Activated effector memory CD4-positive, alpha-beta T cell treated with anti-CD3 and anti-CD28 coated beads, Interleukin-2, amount 50 U/mL, for 16 hours (primary cell): ENCODE results near the gene ASMTL.

Experiments used
- DNase-seq: peaks from one replicate; pipeline ENCODE4 v3.0.0-alpha.2; 2020

The ASMTL gene

GRCh38 chrX:1403228-1403627, 49.5 kb downstream of the ASMTL start:
- DNase-seq, result peak; percentile 47

GRCh38 chrX:1401611-1402430, 50.9 kb downstream of the ASMTL start:
- DNase-seq, result peak; percentile 61

GRCh38 chrX:1400742-1401471, 51.8 kb downstream of the ASMTL start:
- peak; percentile 59 for DNase-seq

- peak; percentile 57 for DNase-seq
These were observed 52.7 kb downstream of the ASMTL start for GRCh38 chrX:1400049-1400448.

GRCh38 chrX:1398431-1399340, 54.0 kb downstream of the ASMTL start:
- peak; percentile 59 for DNase-seq

- DNase-seq, result peak; percentile 49
These were observed 55.1 kb downstream of the ASMTL start for GRCh38 chrX:1397441-1398270.

GRCh38 chrX:1397001-1397400, 55.7 kb downstream of the ASMTL start:
- DNase-seq, result peak; percentile 60

GRCh38 chrX:1395646-1396216, 57.0 kb downstream of the ASMTL start:
- no peak for DNase-seq

GRCh38 chrX:1394731-1395501, 57.8 kb downstream of the ASMTL start:
- peak; percentile 61 for DNase-seq

GRCh38 chrX:1393871-1394615, 58.7 kb downstream of the ASMTL start:
- DNase-seq, result no peak

- DNase-seq, result no peak
These were observed 60.2 kb downstream of the ASMTL start for GRCh38 chrX:1392376-1393068.

- peak; percentile 100 for DNase-seq
These were observed 60.9 kb downstream of the ASMTL start, which contains the start of gene SLC25A6 for GRCh38 chrX:1391707-1392375. SLC25A6 (minus strand) TSS chrX:1392113; CDS start chrX:1392009, 104 bp downstream.

- DNase-seq, result peak; percentile 97
These were observed 61.4 kb downstream of the ASMTL start for GRCh38 chrX:1391370-1391706.

- no peak for DNase-seq
These were observed 61.9 kb downstream of the ASMTL start for GRCh38 chrX:1390621-1391369.

GRCh38 chrX:1389993-1390285, 62.8 kb downstream of the ASMTL start:
- DNase-seq, result peak; percentile 52

- peak; percentile 61 for DNase-seq
These were observed 63.3 kb downstream of the ASMTL start for GRCh38 chrX:1389181-1389992.

GRCh38 chrX:1388651-1389050, 64.1 kb downstream of the ASMTL start:
- DNase-seq, result peak; percentile 36
